HepG2 (cell line): Measurements from ENCODE around the gene CD163L1. TPM values are rescaled to one million over a fixed set of nuclear protein-coding genes. Genes with fewer than 3 reads are reported as not detected.
A peak's percentile ranks its signal among the peaks of the same experiment; 100 is the strongest.

Source experiments
- ATAC-seq: fragments of 200-7000 bp; cut with Tn5 transposase; 3 replicates; pipeline ENCODE4 v1.9.1; 2020; ENCODE audit warnings: mild to moderate bottlenecking, moderate library complexity
- BruUV-seq: library from RNA; stranded (reverse); fragments of 400-500 nt; replicated peaks from 2 replicates; lab custom pipeline; 2021; lab: Mats Ljungman, UMichigan
- CTCF ChIA-PET: fragments of 300-600 bp; formaldehyde crosslinking; extraction: SDS; loops from one replicate; lab custom pipeline; 2021; ENCODE audit warnings: low total read pairs, inconsistent platforms, low intra/inter-chr PET ratio; lab: Yijun Ruan, JAX
- POLR2A ChIA-PET: fragments of 350-600 bp; sonication (Branson Sonifier 250); formaldehyde crosslinking; loops from one replicate; lab custom pipeline; 2020; ENCODE audit warnings: antibody characterized with exemption, inconsistent platforms; lab: Yijun Ruan, JAX
- DNase-seq: peaks from one replicate; pipeline ENCODE4 v3.0.0-alpha.2; 2015; ENCODE audit warnings: low spot score
- FAIRE-seq: peaks from 3 replicates; lab custom pipeline; 2011; peaks lifted over from hg19 to GRCh38; lab: Jason Lieb, UNC
- H2AFZ ChIP-seq: one replicate; pipeline ENCODE4 v1.6.1; 2011; ENCODE audit warnings: low read length, inconsistent platforms
- H3K27ac ChIP-seq: fragments of 300-600 bp; 3 replicates; pipeline ENCODE4 v1.8.0; 2011; ENCODE audit warnings: mixed run types, mild to moderate bottlenecking, mixed read lengths, low read length, inconsistent platforms; ENCODE audit not compliant: insufficient read depth; ENCODE audit errors: extremely low read length
- H3K27me3 ChIP-seq, 2 experiments: fragments of 200-600 bp in 1 of 2; 2 replicates in 1 of 2; 3 replicates in 1 of 2; pipeline versions ENCODE4 v1.6.0 to v1.8.0; 2011; ENCODE audit warnings: low read length in 2 of 2, mild to moderate bottlenecking in 2 of 2, moderate library complexity in 2 of 2, inconsistent platforms in 1 of 2; ENCODE audit not compliant: insufficient read depth in 2 of 2, control insufficient read depth in 1 of 2
- H3K36me3 ChIP-seq, 2 experiments: fragments of 200-600 bp in 1 of 2; replicated peaks in 1 of 2; 2 replicates in 1 of 2; 3 replicates in 1 of 2; pipeline versions ENCODE4 v1.5.1 to v1.8.0; 2011; ENCODE audit warnings: low read length in 2 of 2, inconsistent platforms in 1 of 2; ENCODE audit not compliant: insufficient read depth in 2 of 2, control insufficient read depth in 1 of 2
- H3K4me1 ChIP-seq: 2 replicates; pipeline ENCODE4 v1.5.1; 2012; ENCODE audit warnings: low read length, inconsistent platforms; ENCODE audit not compliant: insufficient read depth
- H3K4me2 ChIP-seq: 2 replicates; pipeline ENCODE4 v1.6.0; 2011; ENCODE audit warnings: low read depth, low read length, inconsistent platforms
- H3K4me3 ChIP-seq, 3 experiments: fragments of 200-600 bp in 1 of 3; sonication (generic), shearing (Covaris generic) in 1 of 3; replicated peaks in 1 of 3; 2 replicates each; pipeline ENCODE4 v1.5.1; 2011 to 2016; ENCODE audit warnings: low read length in 3 of 3, inconsistent platforms in 2 of 3, low read depth in 2 of 3, mild to moderate bottlenecking in 2 of 3, control low read depth in 1 of 3, mixed read lengths in 1 of 3; ENCODE audit not compliant: insufficient read depth in 1 of 3
- H3K79me2 ChIP-seq: one replicate; pipeline ENCODE4 v1.6.1; 2011; ENCODE audit warnings: low read length, inconsistent platforms; ENCODE audit not compliant: insufficient read depth
- H3K9ac ChIP-seq: 2 replicates; pipeline ENCODE4 v1.6.0; 2011; ENCODE audit warnings: mild to moderate bottlenecking, low read depth, low read length, inconsistent platforms; ENCODE audit not compliant: insufficient read depth
- H3K9me3 ChIP-seq: 2 replicates; pipeline ENCODE4 v1.5.1; 2012; ENCODE audit warnings: mild to moderate bottlenecking, low read length
- H4K20me1 ChIP-seq: 2 replicates; pipeline ENCODE4 v1.6.0; 2011; ENCODE audit warnings: inconsistent platforms, mild to moderate bottlenecking, low read length, moderate library complexity; ENCODE audit not compliant: insufficient read depth
- BCLAF1 ChIP-seq: fragments of 450-650 bp; IDR thresholded peaks from 2 replicates; pipeline ENCODE4 v1.6.1; 2017; ENCODE audit warnings: mild to moderate bottlenecking
- EED ChIP-seq: sonication (generic); formaldehyde crosslinking; IDR thresholded peaks from 2 replicates; pipeline ENCODE4 v1.5.0; 2020; ENCODE audit warnings: mild to moderate bottlenecking, missing genetic modification reagents
- ETV5 ChIP-seq: IDR thresholded peaks from 2 replicates; pipeline ENCODE4 v1.6.1; 2018; ENCODE audit warnings: missing biosample characterization, missing genetic modification reagents, inconsistent platforms, borderline replicate concordance
- HNF4G ChIP-seq, 2 experiments: sonication (generic) in 1 of 2; formaldehyde crosslinking in 1 of 2; IDR thresholded peaks; 2 replicates each; pipeline versions ENCODE4 v1.4.0 to v1.6.1; 2011 to 2020; ENCODE audit warnings: borderline replicate concordance in 2 of 2, low read depth in 2 of 2, mild to moderate bottlenecking in 2 of 2, low read length in 1 of 2, missing genetic modification reagents in 1 of 2, moderate library complexity in 1 of 2
- MAFF ChIP-seq: IDR thresholded peaks from 2 replicates; pipeline ENCODE4 v1.6.1; 2011; ENCODE audit warnings: low read depth, low read length, improper control_type of control experiment
- MAFK ChIP-seq, 2 experiments: IDR thresholded peaks in 1 of 2; conservative IDR thresholded peaks in 1 of 2; 2 replicates each; pipeline ENCODE4 v1.6.1; 2011; ENCODE audit warnings: improper control_type of control experiment in 2 of 2, low read length in 2 of 2
- NONO ChIP-seq, 2 experiments: fragments of 450-650 bp in 1 of 2; sonication (generic) in 1 of 2; formaldehyde crosslinking in 1 of 2; IDR thresholded peaks in 1 of 2; conservative IDR thresholded peaks in 1 of 2; 2 replicates each; pipeline versions ENCODE4 v1.6.1 to v1.8.0; 2017 to 2022; ENCODE audit warnings: mild to moderate bottlenecking in 1 of 2, missing genetic modification reagents in 1 of 2, moderate library complexity in 1 of 2
- PHF21A ChIP-seq: sonication (generic); formaldehyde crosslinking; IDR thresholded peaks from 2 replicates; pipeline ENCODE4 v1.5.0; 2020; ENCODE audit warnings: mild to moderate bottlenecking, missing genetic modification reagents
- PRDM10 ChIP-seq: sonication (generic); formaldehyde crosslinking; IDR thresholded peaks from 2 replicates; pipeline ENCODE4 v1.4.0; 2020; ENCODE audit warnings: low read depth, missing genetic modification reagents
- SAP130 ChIP-seq: IDR thresholded peaks from 2 replicates; pipeline ENCODE4 v1.6.1; 2016; ENCODE audit warnings: low read depth
- TRIM24 ChIP-seq: sonication (generic); formaldehyde crosslinking; IDR thresholded peaks from 2 replicates; pipeline ENCODE4 v1.8.0; 2022; ENCODE audit warnings: mild to moderate bottlenecking, missing genetic modification reagents
- ZNF232 ChIP-seq: sonication (generic); formaldehyde crosslinking; IDR thresholded peaks from 2 replicates; pipeline ENCODE4 v1.4.0; 2020; ENCODE audit warnings: missing genetic modification reagents, borderline replicate concordance
- ZNF75D ChIP-seq: sonication (generic); formaldehyde crosslinking; IDR thresholded peaks from 2 replicates; pipeline ENCODE4 v1.8.1; 2023; ENCODE audit warnings: missing genetic modification reagents, mild to moderate bottlenecking, borderline replicate concordance
- WGBS: methylation state at CpG from one replicate; pipeline ENCODE4 v1.1.6; 2017; ENCODE audit warnings: low lambda C conversion rate; 5-methylcytosine and 5-hydroxymethylcytosine counted together
- in situ Hi-C: cut with HindIII; loops from 2 replicates; pipeline ENCODE4 v1.10.0; 2017; ENCODE audit warnings: low pct_unique_long_range_greater_than_20kb; ENCODE audit not compliant: extremely low pct_ligation_motif_present
- intact Hi-C: fragments of 100-400 bp; cut with micrococcal nuclease; formaldehyde crosslinking; loops from one replicate; pipeline ENCODE4 v1.10.0; 2022; ENCODE audit not compliant: unreplicated experiment
- polyA plus RNA-seq, 8 experiments: library from polyadenylated mRNA; depleted of rRNA in 3 of 8; stranded (reverse) in 7 of 8; unstranded in 1 of 8; fragments of >200 nt; fragmentation: Illumina TruSeq in 4 of 8; extraction: Trizol in 4 of 8; gene quantifications; 2 replicates each; pipeline versions ENCODE4 v1.2.1 to v1.2.3, GENCODE V29; 2011 to 2016; ENCODE audit warnings: low read depth in 4 of 8, missing spikeins in 1 of 8, mixed read lengths in 1 of 8; ENCODE audit not compliant: insufficient read depth in 1 of 8
- total RNA-seq, 5 experiments: library from RNA; depleted of rRNA; stranded (reverse); fragments of >200 nt; fragmentation: Illumina TruSeq; extraction: Trizol; gene quantifications; 2 replicates each; pipeline ENCODE4 v1.2.3, GENCODE V29; 2016; ENCODE audit warnings: low read depth in 1 of 5

The CD163L1 gene
- total and polyA plus RNA-seq, 2 of the 13 experiments (the other 11 are each of a cell fraction or from before 2014, with no cell fraction given) = 3.4 to 6.8 TPM

GRCh38 chr12:7448099-7448498 is 4.1 kb upstream of the CD163L1 start:
- Histone ChIP-seq H3K4me1 (no peaks in the 10 kb centered on the region), H3K27me3 (no peaks in the 10 kb centered on the region), H2AFZ (no peak overlapping the region), H3K79me2 (no peaks in the 10 kb centered on the region)
- BruUV-seq = no TSS peak
- in situ Hi-C loops (no loop called here), intact Hi-C loops (no loop called here)
- FAIRE-seq = no peak
- ATAC-seq = no peak
- no peak for DNase-seq
- no peak for TF ChIP-seq BCLAF1
- TF ChIP-seq HNF4G (IDR thresholded peaks at IDR 0.05; ENCODE audit: borderline replicate concordance, low read depth, low read length) = no peak
- no peak for TF ChIP-seq HNF4G (CRISPR knock-in tag; IDR thresholded peaks at IDR 0.05; ENCODE audit: borderline replicate concordance, low read depth)
- TF ChIP-seq ZNF75D (CRISPR knock-in tag) = no peak
- TF ChIP-seq MAFF = peak; percentile 46; the same call in 1 of the 2 replicates
- no peak for TF ChIP-seq PHF21A
- TF ChIP-seq MAFK (conservative IDR thresholded peaks at IDR 0.05 in 1 of 2, IDR thresholded peaks at IDR 0.05 in 1 of 2; ENCODE audit: low read length in 2 of 2) = peak; percentile 50 to 62
- no peak for TF ChIP-seq PRDM10 (CRISPR knock-in tag)
- TF ChIP-seq TRIM24 (CRISPR knock-in tag) = no peak
- TF ChIP-seq EED = no peak
- TF ChIP-seq ETV5 (CRISPR knock-in tag) = no peak
- no peak for TF ChIP-seq ZNF232 (CRISPR knock-in tag)
- TF ChIP-seq SAP130 (CRISPR knock-in tag) = no peak
- no peak for TF ChIP-seq NONO (IDR thresholded peaks at IDR 0.05)
- TF ChIP-seq NONO (CRISPR knock-in tag; conservative IDR thresholded peaks at IDR 0.05) = no peak
- TF ChIP-seq, all 625 proteins: peak for 2
- no peak overlapping the region for H3K4me3 ChIP-seq
- POLR2A ChIA-PET = no interaction called here
- H3K9me3 ChIP-seq = no peaks in the 10 kb centered on the region
- H4K20me1 ChIP-seq = no peaks in the 10 kb centered on the region
- no peak overlapping the region for H3K4me2 ChIP-seq
- WGBS = 0% methylated on average over 1 of the region's 1 CpG
- CTCF ChIA-PET = no interaction called here
- H3K36me3 ChIP-seq = no peaks in the 10 kb centered on the region
- no peak overlapping the region for H3K9ac ChIP-seq
- no peak overlapping the region for H3K27ac ChIP-seq
